HL-60/S4 (cell line): ENCODE data around the gene TRIP10.
"Not testable (repeated sequence)": the region's sequence is repeated elsewhere in the genome, so short reads cannot be mapped to it uniquely, and the experiment has no call there.

Source experiments
- in situ Hi-C: fragments of 300-500 bp; cut with MboI; formaldehyde crosslinking; loops from 2 replicates; pipeline ENCODE4 v1.14.3; 2022; ENCODE audit warnings: low sequenced_read_pairs

The TRIP10 gene

GRCh38 chr19:6740589-6741343 is 1.3 kb downstream of the TRIP10 start:
- in situ Hi-C loops: no loop called here

- in situ Hi-C loops: no loop called here
These were observed 3.6 kb downstream of the TRIP10 start for GRCh38 chr19:6743066-6743465.

GRCh38 chr19:6743714-6744380 is 4.4 kb downstream of the TRIP10 start:
- in situ Hi-C loops: no loop called here

GRCh38 chr19:6744381-6745301 is 5.2 kb downstream of the TRIP10 start:
- in situ Hi-C loops: no loop called here

GRCh38 chr19:6745965-6746364 is 6.5 kb downstream of the TRIP10 start:
- in situ Hi-C loops: no loop called here

GRCh38 chr19:6748543-6748942 is 9.1 kb downstream of the TRIP10 start:
- in situ Hi-C loops: not testable (repeated sequence)

GRCh38 chr19:6750062-6750461 is 10.6 kb downstream of the TRIP10 start:
- in situ Hi-C loops: no loop called here

- in situ Hi-C loops: no loop called here
These were observed 11.7 kb downstream of the TRIP10 start for GRCh38 chr19:6751189-6751588.

GRCh38 chr19:6752256-6753177 is 13.0 kb downstream of the TRIP10 start:
- in situ Hi-C loops: no loop called here

- in situ Hi-C loops: no loop called here
These were observed 13.9 kb downstream of the TRIP10 start for GRCh38 chr19:6753178-6754031.

GRCh38 chr19:6754136-6754535 is 14.7 kb downstream of the TRIP10 start:
- in situ Hi-C loops: no loop called here

- in situ Hi-C loops: no loop called here
These were observed 15.4 kb downstream of the TRIP10 start for GRCh38 chr19:6754653-6755463.

GRCh38 chr19:6760606-6761005 is 21.1 kb downstream of the TRIP10 start:
- in situ Hi-C loops: no loop called here

- in situ Hi-C loops: no loop called here
These were observed 21.7 kb downstream of the TRIP10 start for GRCh38 chr19:6761053-6761676.

- in situ Hi-C loops: not testable (repeated sequence)
These were observed 22.8 kb downstream of the TRIP10 start for GRCh38 chr19:6762253-6762797.

- in situ Hi-C loops: no loop called here
These were observed 26.4 kb downstream of the TRIP10 start for GRCh38 chr19:6765738-6766356.

- in situ Hi-C loops: no loop called here
These were observed 27.0 kb downstream of the TRIP10 start for GRCh38 chr19:6766357-6767080.
